Body of pancreas (tissue), 4 donors: Measurements from ENCODE around the gene EVA1C.

Experiments
- CTCF ChIP-seq, 7 experiments: fragments of 450-650 bp in 4 of 7; fragments of 200-600 bp in 3 of 7; sonication (generic) in 3 of 7; IDR thresholded peaks; one replicate each; pipeline ENCODE4 v1.5.1; 2016 to 2019; ENCODE audit warnings: antibody characterized with exemption in 7 of 7
- POLR2A ChIP-seq, 3 donors: fragments of 450-650 bp; IDR thresholded peaks; one replicate each; pipeline ENCODE4 v1.6.1; 2016; ENCODE audit warnings: antibody characterized with exemption in 3 of 3, mild to moderate bottlenecking in 2 of 3

GRCh38 chr21:32516756-32517649, 104.5 kb downstream of the EVA1C start:
- no peak for TF ChIP-seq CTCF (IDR thresholded peaks at IDR 0.05)
- TF ChIP-seq POLR2A (IDR thresholded peaks at IDR 0.05), result no peak
